GM21723 (cell line): Measurements from ENCODE around the gene UVRAG.
"Not testable (repeated sequence)": the region's sequence is repeated elsewhere in the genome, so short reads cannot be mapped to it uniquely, and the experiment has no call there.

ENCODE experiments used
- ATAC-seq: cut with Tn5 transposase; IDR thresholded peaks from one replicate; pipeline ENCODE4 v1.9.1; 2021; ENCODE audit warnings: mild to moderate bottlenecking, moderate library complexity; ENCODE audit not compliant: unreplicated experiment

Gene UVRAG

GRCh38 chr11:75946531-75947530 lies 131.8 kb downstream of the UVRAG start:
- no peak for ATAC-seq

- no peak for ATAC-seq
Measured at GRCh38 chr11:75949023-75949672, 134.1 kb downstream of the UVRAG start.

- ATAC-seq: no peak
Measured at GRCh38 chr11:75950141-75950540, 135.1 kb downstream of the UVRAG start.

- no peak for ATAC-seq
Measured at GRCh38 chr11:75954039-75954438, 139.0 kb downstream of the UVRAG start.

- ATAC-seq: no peak
Measured at GRCh38 chr11:75955443-75955842, 140.4 kb downstream of the UVRAG start.

- ATAC-seq: no peak
Measured at GRCh38 chr11:75959540-75959939, 144.5 kb downstream of the UVRAG start.

- ATAC-seq: no peak
Measured at GRCh38 chr11:75964071-75964470, 149.1 kb downstream of the UVRAG start.

- no peak for ATAC-seq
Measured at GRCh38 chr11:75966537-75967287, 151.7 kb downstream of the UVRAG start.

GRCh38 chr11:75968021-75968625 lies 153.1 kb downstream of the UVRAG start:
- no peak for ATAC-seq

- no peak for ATAC-seq
Measured at GRCh38 chr11:75969626-75970308, 154.8 kb downstream of the UVRAG start.

- not testable (repeated sequence) for ATAC-seq
Measured at GRCh38 chr11:75973710-75974109, 158.7 kb downstream of the UVRAG start.

GRCh38 chr11:75979075-75979474 lies 164.1 kb downstream of the UVRAG start:
- not testable (repeated sequence) for ATAC-seq

- ATAC-seq: not testable (repeated sequence)
Measured at GRCh38 chr11:75979479-75980027, 164.5 kb downstream of the UVRAG start.

GRCh38 chr11:75980031-75980430 lies 165.0 kb downstream of the UVRAG start:
- no peak for ATAC-seq

- ATAC-seq: no peak
Measured at GRCh38 chr11:75981546-75981945, 166.5 kb downstream of the UVRAG start.

- no peak for ATAC-seq
Measured at GRCh38 chr11:75982309-75982708, 167.3 kb downstream of the UVRAG start.

GRCh38 chr11:75986966-75987365 lies 172.0 kb downstream of the UVRAG start:
- no peak for ATAC-seq

- ATAC-seq: no peak
Measured at GRCh38 chr11:75993126-75993525, 178.1 kb downstream of the UVRAG start.

- no peak for ATAC-seq
Measured at GRCh38 chr11:75994616-75995015, 179.6 kb downstream of the UVRAG start.
